ENCODE results near the gene SLC25A4. TPM values are rescaled to one million over a fixed set of nuclear protein-coding genes. Genes with fewer than 3 reads are reported as not detected.

SLC25A4 gene
- polyA plus RNA-seq, 3 donors, result 0.07 TPM; not detected in 2

DNA sequence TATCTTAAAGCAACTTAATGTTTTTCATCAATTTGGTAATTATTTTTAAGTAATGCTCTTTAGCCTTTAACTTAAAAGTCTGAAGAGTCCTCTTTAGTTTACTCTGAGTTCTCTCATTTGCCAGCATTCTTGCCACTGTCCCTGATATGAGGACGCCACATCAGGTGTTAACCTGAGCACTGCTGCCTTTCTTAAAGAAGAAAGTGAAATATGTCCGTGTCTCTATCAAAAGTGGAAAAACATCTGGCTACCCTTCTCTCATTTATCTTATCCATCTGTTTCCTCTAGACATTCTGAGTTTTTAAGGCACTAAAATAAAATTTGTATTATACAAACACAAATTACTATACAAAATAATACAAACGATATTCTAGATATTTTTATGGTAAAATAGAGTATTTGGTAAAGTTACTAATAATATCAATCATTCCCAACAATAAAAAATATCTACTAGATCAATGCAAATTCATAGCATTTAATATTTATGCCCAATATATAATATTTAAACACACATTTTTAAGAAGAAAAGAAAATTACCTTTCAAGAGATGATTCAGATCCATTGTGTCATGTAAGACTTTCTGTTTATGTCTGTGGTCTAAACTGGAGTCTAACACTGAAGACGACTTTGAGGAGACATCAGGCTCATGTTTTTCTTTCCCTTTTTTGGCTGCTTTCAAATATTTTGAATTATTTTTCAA, 46.7 kb downstream of the SLC25A4 start:
- Mint-ChIP-seq H3K4me3 (no peak overlapping the region), H3K36me3 (peaks cover 16 to 18% of the 10 kb centered on the region in 2 donors), H3K27ac (no peak overlapping the region), H3K4me1 (peaks cover 2% of the 10 kb centered on the region), H3K9me3 (peaks cover 0 to 2% (median 0%) of the 10 kb centered on the region in 7 donors), H3K27me3 (ENCODE audit: low read depth in 3 of 3) (peaks cover 0 to 2% (median 1%) of the 10 kb centered on the region in 3 donors)
- Histone ChIP-seq H3K79me2 (ENCODE audit: insufficient read depth, low read length) (no peaks in the 10 kb centered on the region), H4K20me1 (ENCODE audit: insufficient read depth, low read length) (no peaks in the 10 kb centered on the region), H3K27ac (ENCODE audit: low read depth in 1 of 2, low read length in 2 of 2) (no peak overlapping the region), H2AFZ (ENCODE audit: insufficient read depth, low read depth, low read length, poor library complexity, severe bottlenecking) (no peak overlapping the region), H3K4me2 (replicated peaks; ENCODE audit: extremely low read depth, low read length, poor library complexity, severe bottlenecking) (no peak overlapping the region), H3K36me3 (replicated peaks in 1 of 2; ENCODE audit: control insufficient read depth in 1 of 2, insufficient read depth in 2 of 2, low read length in 2 of 2) (peaks cover 2 to 21% of the 10 kb centered on the region in 2 donors), H3K4me1 (ENCODE audit: control insufficient read depth in 1 of 2, insufficient read depth in 2 of 2, low read length in 2 of 2) (no peaks in the 10 kb centered on the region), H3K4me3 (replicated peaks in 1 of 3; ENCODE audit: low read depth in 2 of 3, low read length in 3 of 3) (no peak overlapping the region), H3K9me3 (replicated peaks in 1 of 2; ENCODE audit: control insufficient read depth in 1 of 2, insufficient read depth in 1 of 2, low read length in 2 of 2) (no peaks in the 10 kb centered on the region), H3K9ac (ENCODE audit: insufficient read depth, low read length, poor library complexity, severe bottlenecking) (no peak overlapping the region), H3K27me3 (ENCODE audit: control insufficient read depth in 2 of 2, insufficient read depth in 2 of 2, low read length in 2 of 2) (no peaks in the 10 kb centered on the region)
- no peak for DNase-seq
- WGBS (ENCODE audit: insufficient coverage), result 86% methylated on average over 1 of the region's 4 CpGs
- TF ChIP-seq, protein P1, sequence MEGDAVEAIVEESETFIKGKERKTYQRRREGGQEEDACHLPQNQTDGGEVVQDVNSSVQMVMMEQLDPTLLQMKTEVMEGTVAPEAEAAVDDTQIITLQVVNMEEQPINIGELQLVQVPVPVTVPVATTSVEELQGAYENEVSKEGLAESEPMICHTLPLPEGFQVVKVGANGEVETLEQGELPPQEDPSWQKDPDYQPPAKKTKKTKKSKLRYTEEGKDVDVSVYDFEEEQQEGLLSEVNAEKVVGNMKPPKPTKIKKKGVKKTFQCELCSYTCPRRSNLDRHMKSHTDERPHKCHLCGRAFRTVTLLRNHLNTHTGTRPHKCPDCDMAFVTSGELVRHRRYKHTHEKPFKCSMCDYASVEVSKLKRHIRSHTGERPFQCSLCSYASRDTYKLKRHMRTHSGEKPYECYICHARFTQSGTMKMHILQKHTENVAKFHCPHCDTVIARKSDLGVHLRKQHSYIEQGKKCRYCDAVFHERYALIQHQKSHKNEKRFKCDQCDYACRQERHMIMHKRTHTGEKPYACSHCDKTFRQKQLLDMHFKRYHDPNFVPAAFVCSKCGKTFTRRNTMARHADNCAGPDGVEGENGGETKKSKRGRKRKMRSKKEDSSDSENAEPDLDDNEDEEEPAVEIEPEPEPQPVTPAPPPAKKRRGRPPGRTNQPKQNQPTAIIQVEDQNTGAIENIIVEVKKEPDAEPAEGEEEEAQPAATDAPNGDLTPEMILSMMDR (IDR thresholded peaks at IDR 0.05), result no peak
- intact Hi-C loops (cut with micrococcal nuclease), result no loop called here

DNA sequence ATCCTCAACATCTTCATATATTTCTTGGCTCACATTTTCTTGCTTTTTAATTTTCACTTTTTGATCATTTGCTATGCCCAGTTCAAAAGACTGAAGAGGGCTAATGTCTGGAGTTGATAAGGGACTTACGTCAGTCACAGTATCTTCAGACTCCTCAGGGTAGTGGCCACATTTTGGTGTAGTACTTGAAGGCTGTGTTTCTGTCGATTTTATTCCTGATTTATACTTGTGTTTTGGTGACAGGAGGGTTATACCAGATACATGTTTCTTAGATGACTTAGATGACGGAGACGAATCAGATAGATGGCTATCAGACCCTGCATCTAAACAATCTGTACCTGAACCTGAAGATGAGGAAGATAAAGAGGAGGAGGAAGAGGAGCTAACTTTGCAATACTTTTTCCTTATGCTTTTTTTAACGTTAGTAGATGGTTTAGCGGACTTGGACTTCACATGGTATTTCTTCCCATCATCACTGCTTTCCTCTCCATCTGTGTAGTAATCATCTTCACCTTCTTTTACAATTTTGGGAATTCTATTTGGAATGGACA, 47.3 kb downstream of the SLC25A4 start:
- intact Hi-C loops (cut with micrococcal nuclease), result no loop called here
- H3K4me1 Mint-ChIP-seq, result peaks cover 2% of the 10 kb centered on the region

More for the DNA sequence above, 47.3 kb downstream of the SLC25A4 start:
- H3K4me3 ChIP-seq (replicated peaks in 1 of 3; ENCODE audit: low read depth in 2 of 3, low read length in 3 of 3), result no peak overlapping the region
- peaks cover 16 to 18% of the 10 kb centered on the region in 2 donors for H3K36me3 Mint-ChIP-seq
- no peaks in the 10 kb centered on the region for H4K20me1 ChIP-seq (ENCODE audit: insufficient read depth, low read length)
- H3K27me3 Mint-ChIP-seq (ENCODE audit: low read depth in 3 of 3), result peaks cover 0 to 2% (median 0%) of the 10 kb centered on the region in 3 donors
- peaks cover 0 to 2% (median 0%) of the 10 kb centered on the region in 7 donors for H3K9me3 Mint-ChIP-seq
- no peak overlapping the region for H3K27ac Mint-ChIP-seq
- no peak overlapping the region for H3K4me2 ChIP-seq (replicated peaks; ENCODE audit: extremely low read depth, low read length, poor library complexity, severe bottlenecking)
- DNase-seq, result no peak
- H3K79me2 ChIP-seq (ENCODE audit: insufficient read depth, low read length), result no peaks in the 10 kb centered on the region
- H3K4me1 ChIP-seq (ENCODE audit: control insufficient read depth in 1 of 2, insufficient read depth in 2 of 2, low read length in 2 of 2), result no peaks in the 10 kb centered on the region
- WGBS (ENCODE audit: insufficient coverage), result no CpG with 5 or more reads among the region's 6 CpGs
- H3K36me3 ChIP-seq (replicated peaks in 1 of 2; ENCODE audit: control insufficient read depth in 1 of 2, insufficient read depth in 2 of 2, low read length in 2 of 2), result peaks cover 2 to 21% of the 10 kb centered on the region in 2 donors
- H3K27ac ChIP-seq (ENCODE audit: low read depth in 1 of 2, low read length in 2 of 2), result no peak overlapping the region
- TF ChIP-seq, protein P1 (IDR thresholded peaks at IDR 0.05), result no peak
- H3K9me3 ChIP-seq (replicated peaks in 1 of 2; ENCODE audit: control insufficient read depth in 1 of 2, insufficient read depth in 1 of 2, low read length in 2 of 2), result no peaks in the 10 kb centered on the region
- H3K27me3 ChIP-seq (ENCODE audit: control insufficient read depth in 2 of 2, insufficient read depth in 2 of 2, low read length in 2 of 2), result no peaks in the 10 kb centered on the region
- H3K9ac ChIP-seq (ENCODE audit: insufficient read depth, low read length, poor library complexity, severe bottlenecking), result no peak overlapping the region
- no peak overlapping the region for H2AFZ ChIP-seq (ENCODE audit: insufficient read depth, low read depth, low read length, poor library complexity, severe bottlenecking)
- H3K4me3 Mint-ChIP-seq, result no peak overlapping the region
